GM19455 (cell line): ENCODE data around the gene OR5M3.

Source experiments
- ATAC-seq: cut with Tn5 transposase; IDR thresholded peaks from one replicate; pipeline ENCODE4 v1.9.1; 2021; ENCODE audit not compliant: unreplicated experiment

The OR5M3 gene

GRCh38 chr11:56473252-56473651, at the start of gene OR5M3:
Gene OR5M3 (minus strand): TSS chr11:56473352. CDS start chr11:56470497, 2,855 bp downstream.
- no peak for ATAC-seq

DNA sequence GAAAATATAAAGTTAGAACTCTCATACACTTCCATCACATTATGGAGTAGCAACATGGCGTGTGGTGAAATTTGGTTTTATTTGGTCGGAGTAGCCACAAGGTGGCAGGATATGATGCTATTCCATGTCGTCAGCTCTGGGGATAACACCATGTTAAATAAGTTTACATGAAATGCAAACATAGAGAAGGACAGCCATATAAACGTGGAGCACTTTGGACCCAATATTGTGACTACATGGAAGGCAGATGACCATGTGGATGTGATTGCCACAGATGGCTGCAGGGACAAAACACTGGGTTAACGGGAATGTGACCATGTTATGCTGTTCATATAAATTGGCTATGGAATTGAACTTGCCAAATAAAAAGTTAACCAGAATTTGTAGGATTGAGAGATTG, 48.9 kb upstream of the OR5M3 start:
- ATAC-seq: no peak

DNA sequence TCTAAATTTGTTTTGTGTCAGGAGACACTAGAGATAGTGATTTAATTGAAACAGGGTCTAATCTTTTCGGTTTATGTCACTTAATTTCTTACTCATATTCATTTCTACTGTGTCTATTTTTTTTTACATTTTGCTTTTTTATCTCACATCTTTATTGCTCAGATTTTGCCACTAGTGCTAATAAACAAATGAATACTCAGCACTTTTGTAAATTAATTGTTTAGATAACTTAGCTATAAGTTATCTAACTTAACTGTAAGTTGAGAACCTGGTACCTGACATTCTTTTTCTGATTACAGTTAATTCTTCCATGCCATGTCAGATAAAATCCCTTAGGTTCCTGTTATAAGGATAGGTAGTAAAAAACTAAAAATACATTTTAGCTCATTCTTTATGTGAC, 40.1 kb upstream of the OR5M3 start:
- no peak for ATAC-seq

- no peak for ATAC-seq
Observed at GRCh38 chr11:56509439-56509838, 36.3 kb upstream of the OR5M3 start.

DNA sequence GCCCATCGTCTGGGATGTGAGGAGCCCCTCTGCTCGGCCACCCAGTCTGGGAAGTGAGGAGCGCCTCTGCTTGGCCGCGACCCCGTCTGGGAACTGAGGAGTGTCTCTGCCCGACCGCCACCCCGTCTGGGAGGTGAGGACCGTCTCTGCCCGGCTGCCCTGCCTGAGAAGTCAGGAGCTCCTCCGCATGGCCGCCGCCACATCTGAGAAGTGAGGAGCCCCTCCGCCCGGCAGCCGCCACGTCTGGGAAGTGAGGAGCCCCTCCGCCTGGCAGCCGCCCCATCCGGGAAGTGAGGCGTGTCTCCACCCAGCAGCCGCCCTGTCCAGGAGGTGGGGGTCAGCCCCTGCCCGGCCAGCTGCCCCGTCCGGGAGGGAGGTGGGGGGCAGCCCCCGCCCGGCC, 23.9 kb upstream of the OR5M3 start:
- ATAC-seq: no peak

GRCh38 chr11:56495117-56495516, 22.0 kb upstream of the OR5M3 start:
- ATAC-seq: no peak

DNA sequence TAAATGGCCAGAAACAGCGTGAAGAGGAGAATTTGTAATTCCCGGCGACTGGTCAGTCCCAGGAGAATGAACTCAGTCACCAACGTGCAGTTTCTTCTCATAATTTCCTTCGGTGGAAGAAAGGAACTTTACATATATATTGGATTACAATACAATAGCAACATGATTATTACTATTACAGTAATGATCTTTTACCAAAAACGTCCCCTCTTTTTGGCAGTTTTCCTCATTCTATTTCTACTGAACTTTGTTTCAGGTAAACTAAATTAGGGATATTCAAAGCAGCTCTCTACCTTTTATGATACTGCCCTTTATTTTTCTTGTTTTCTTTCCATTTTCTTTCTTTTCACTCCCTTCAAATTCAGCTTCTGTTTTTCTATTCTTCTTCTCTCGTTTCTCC, 18.1 kb upstream of the OR5M3 start, which contains the start of gene OR5M8:
Gene OR5M8 (minus strand): TSS at position 101 of the 400 bp plus-strand sequence. CDS start 0 bp downstream, at position 101.
- no peak for ATAC-seq

DNA sequence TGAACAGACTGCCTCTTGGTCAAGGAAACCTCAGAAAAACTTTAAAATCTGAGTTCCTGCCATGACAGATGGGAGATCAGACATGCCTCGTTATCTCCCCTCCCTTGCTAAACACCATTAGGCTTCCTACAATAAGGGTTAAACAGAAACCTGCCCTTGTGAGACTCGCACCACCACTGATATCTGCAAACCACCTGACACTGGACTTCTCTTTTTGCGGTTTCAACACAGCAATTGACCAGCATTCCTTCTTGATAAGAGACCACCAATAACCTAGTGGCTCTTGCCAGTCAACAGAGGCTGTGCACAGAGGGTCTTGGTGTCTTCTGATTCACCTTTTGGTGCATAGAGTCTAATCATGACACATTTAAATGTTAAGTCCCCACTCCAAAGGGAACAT, 13.6 kb upstream of the OR5M3 start:
- no peak for ATAC-seq

DNA sequence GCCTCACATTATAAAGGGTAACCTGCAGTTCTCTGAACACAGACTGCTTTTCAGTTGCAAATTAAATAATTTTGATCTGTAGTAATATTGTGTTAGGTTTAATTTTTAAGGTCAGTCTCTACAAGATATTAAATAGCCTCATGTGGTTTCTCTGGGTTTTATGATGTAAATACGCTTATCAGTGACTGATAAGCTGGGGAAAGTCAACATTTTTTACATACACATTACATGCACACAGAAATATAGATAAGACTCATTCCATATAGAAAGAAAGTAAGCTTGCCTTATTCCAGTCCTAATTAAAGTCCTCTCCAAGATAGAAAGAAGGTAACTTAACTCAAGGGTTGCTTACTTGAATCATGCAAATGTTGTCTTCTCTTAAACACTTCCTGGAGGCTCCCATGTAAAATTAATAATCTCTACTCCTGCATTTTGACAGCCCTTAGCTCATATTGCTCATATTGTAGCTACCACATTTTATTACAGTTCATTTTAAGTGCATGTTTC, 1.6 kb upstream of the OR5M3 start:
- no peak for ATAC-seq

DNA sequence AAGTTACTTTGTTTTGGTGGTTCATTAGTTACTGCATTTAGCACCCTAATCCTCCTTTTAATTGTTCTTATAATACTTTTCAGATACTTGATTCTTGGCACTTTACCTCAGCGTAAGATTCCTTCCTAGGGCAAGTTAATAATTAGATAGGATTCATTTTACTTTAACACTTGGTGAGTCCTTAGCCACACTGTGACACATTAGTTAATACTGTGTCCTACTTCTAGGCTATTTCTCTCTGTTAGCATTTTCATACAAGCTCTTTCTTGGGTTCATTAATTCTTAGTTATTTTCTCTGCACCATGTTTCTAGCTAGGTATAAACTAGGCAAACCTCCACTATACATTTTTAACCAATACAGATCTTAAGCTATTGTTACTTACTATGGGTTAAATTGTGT, 16.1 kb downstream of the OR5M3 start:
- ATAC-seq: no peak

DNA sequence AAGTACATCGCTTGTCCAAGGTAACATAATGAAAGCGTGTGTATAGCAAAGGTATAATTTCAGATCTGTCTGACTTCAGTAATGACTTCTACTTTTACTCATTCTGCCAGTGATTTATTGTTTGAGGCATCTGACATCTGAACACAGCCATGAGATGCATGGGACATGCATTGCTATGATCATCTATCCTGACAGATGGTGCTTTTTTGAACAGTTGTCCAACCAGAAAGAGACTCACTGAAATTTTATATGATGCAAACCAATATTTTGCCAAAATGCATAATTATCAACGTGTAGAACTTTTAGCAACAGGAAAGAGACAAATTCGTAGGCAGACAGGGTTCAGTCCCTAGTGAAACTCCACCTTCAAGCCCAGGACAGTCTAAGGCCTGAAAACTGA, 19.6 kb downstream of the OR5M3 start:
- ATAC-seq: no peak
